Measurements from ENCODE around the gene SDF2L1.

DNA sequence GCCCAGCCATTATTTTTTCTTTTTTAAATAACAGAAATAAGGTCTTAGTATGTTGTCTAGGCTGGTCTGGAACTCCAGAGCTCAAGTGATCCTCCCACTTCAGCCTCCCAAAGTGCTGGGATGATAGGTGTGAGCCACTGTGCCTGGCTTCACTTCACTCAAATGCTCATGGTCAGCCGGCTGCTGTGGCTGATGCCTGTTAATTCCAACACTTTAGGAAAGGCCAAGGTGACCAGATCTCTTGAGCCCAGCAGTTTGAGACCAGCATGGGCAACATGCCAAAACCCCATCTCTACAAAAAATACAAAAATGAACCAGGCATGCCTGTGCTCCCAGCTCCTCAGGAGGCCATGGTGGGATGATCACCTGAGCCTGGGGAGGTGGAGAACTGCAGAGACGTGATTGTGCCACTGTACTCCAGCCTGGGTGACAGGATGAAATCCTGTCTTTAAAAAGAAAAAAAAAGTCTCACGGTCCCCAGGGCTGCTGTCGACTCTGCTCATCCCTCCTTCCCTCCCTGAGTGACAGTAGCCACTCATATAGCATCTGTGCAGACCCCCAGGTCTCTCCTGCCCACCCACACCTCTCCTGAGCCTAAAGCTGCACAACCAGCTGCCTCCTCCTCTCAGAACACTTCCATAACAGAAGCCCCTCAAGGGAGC is 15.9 kb upstream of the SDF2L1 start:
- TF ChIP-seq SPI1 (IDR thresholded peaks at IDR 0.05; ENCODE audit: low read depth, low read length) (no peak), TAF1 (IDR thresholded peaks at IDR 0.05; ENCODE audit: low read depth, low read length) (no peak), POLR2A (IDR thresholded peaks at IDR 0.05; ENCODE audit: low read depth, low read length) (no peak; the same call in 1 of the 2 replicates), POLR2AphosphoS5 (IDR thresholded peaks at IDR 0.05; ENCODE audit: low read depth, low read length) (no peak), POU2F2 (IDR thresholded peaks at IDR 0.05; ENCODE audit: low read depth, low read length) (no peak)

Data from GM12891 (cell line).